H1 (cell line): ENCODE measurements around the gene UROC1. TPM values are rescaled to one million over a fixed set of nuclear protein-coding genes. Genes with fewer than 3 reads are reported as not detected.

Experiments used
- CTCF ChIA-PET: fragments of 300-600 bp; sonication (Branson Sonifier 250); formaldehyde crosslinking; loops from one replicate; lab custom pipeline; 2021; ENCODE audit not compliant: partially characterized antibody; lab: Charles Lee
- POLR2A ChIA-PET: fragments of 300-600 bp; sonication (Branson Sonifier 250); formaldehyde crosslinking; loops from one replicate; lab custom pipeline; 2021; ENCODE audit warnings: inconsistent platforms; ENCODE audit not compliant: partially characterized antibody; lab: Charles Lee
- DNase-seq, 2 experiments: peaks; one replicate each; pipeline versions ENCODE4 v3.0.0 to v3.0.0-alpha.2; 2010 to 2022; ENCODE audit warnings: low spot score in 2 of 2, low read depth in 1 of 2, mixed read lengths in 1 of 2
- FAIRE-seq: peaks from 2 replicates; lab custom pipeline; 2011; peaks lifted over from hg19 to GRCh38; lab: Jason Lieb, UNC
- H2AFZ ChIP-seq: 2 replicates; pipeline ENCODE4 v1.8.1; 2012; ENCODE audit warnings: low read length, inconsistent platforms
- H2AK5ac ChIP-seq: 2 replicates; pipeline ENCODE4 v1.6.1; 2013; ENCODE audit warnings: low read depth, low read length
- H2BK120ac ChIP-seq: replicated peaks from 2 replicates; pipeline ENCODE3; 2013; ENCODE audit warnings: low read depth, low read length, inconsistent platforms
- H2BK12ac ChIP-seq: 2 replicates; pipeline ENCODE4 v1.6.1; 2013; ENCODE audit warnings: low read depth, low read length
- H2BK15ac ChIP-seq: 2 replicates; pipeline ENCODE4 v1.6.1; 2013; ENCODE audit warnings: low read length
- H2BK20ac ChIP-seq: 2 replicates; pipeline ENCODE4 v1.6.1; 2013; ENCODE audit warnings: low read length
- H2BK5ac ChIP-seq: 2 replicates; pipeline ENCODE4 v1.6.1; 2013; ENCODE audit warnings: low read depth, low read length
- H3K14ac ChIP-seq: 2 replicates; pipeline ENCODE4 v1.6.1; 2013; ENCODE audit warnings: inconsistent platforms; ENCODE audit not compliant: insufficient read length
- H3K18ac ChIP-seq: 2 replicates; pipeline ENCODE4 v1.6.1; 2013; ENCODE audit warnings: low read length; ENCODE audit errors: extremely low read depth
- H3K23ac ChIP-seq: 2 replicates; pipeline ENCODE4 v1.6.1; 2013; ENCODE audit warnings: inconsistent platforms; ENCODE audit not compliant: insufficient read length
- H3K23me2 ChIP-seq: 2 replicates; pipeline ENCODE4 v1.6.1; 2013; ENCODE audit warnings: low read depth, low read length
- H3K27ac ChIP-seq: 2 replicates; pipeline ENCODE4 v1.6.1; 2011; ENCODE audit warnings: low read depth, low read length, inconsistent platforms
- H3K27me3 ChIP-seq, 4 experiments: replicated peaks in 1 of 4; 1 replicate in 1 of 4; 2 replicates in 3 of 4; pipeline versions ENCODE4 v1.6.1 to v1.8.1; 2011 to 2013; ENCODE audit warnings: low read length in 3 of 4, mild to moderate bottlenecking in 3 of 4, inconsistent platforms in 2 of 4, mixed read lengths in 2 of 4, moderate library complexity in 1 of 4; ENCODE audit not compliant: control insufficient read depth in 3 of 4, insufficient read depth in 3 of 4; ENCODE audit errors: extremely low read depth in 1 of 4
- H3K36me3 ChIP-seq, 4 experiments: 2 replicates each; pipeline versions ENCODE4 v1.6.1 to v1.8.1; 2011 to 2013; ENCODE audit warnings: mild to moderate bottlenecking in 4 of 4, low read length in 3 of 4, moderate library complexity in 2 of 4, control low read depth in 1 of 4, inconsistent platforms in 1 of 4; ENCODE audit not compliant: insufficient read depth in 4 of 4, control insufficient read depth in 2 of 4
- H3K4ac ChIP-seq: replicated peaks from 2 replicates; pipeline ENCODE3; 2013; ENCODE audit warnings: low read length, low read depth, mixed read lengths, inconsistent platforms; ENCODE audit not compliant: insufficient read length
- H3K4me1 ChIP-seq, 4 experiments: replicated peaks in 1 of 4; 1 replicate in 1 of 4; 2 replicates in 3 of 4; pipeline versions ENCODE4 v1.6.1 to v1.8.1; 2011 to 2013; ENCODE audit warnings: low read length in 3 of 4, inconsistent platforms in 2 of 4, mixed read lengths in 1 of 4; ENCODE audit not compliant: insufficient read depth in 4 of 4, control insufficient read depth in 3 of 4
- H3K4me2 ChIP-seq, 2 experiments: 2 replicates each; pipeline versions ENCODE4 v1.6.1 to v1.8.1; 2011 to 2013; ENCODE audit warnings: low read depth in 2 of 2, low read length in 2 of 2, control low read depth in 1 of 2, inconsistent platforms in 1 of 2, mild to moderate bottlenecking in 1 of 2; ENCODE audit not compliant: insufficient read depth in 1 of 2
- H3K4me3 ChIP-seq, 4 experiments: fragments of 200-600, 300-600 bp in 1 of 4; sonication (generic), shearing (Covaris generic), sonication (Bioruptor Twin) in 1 of 4; 2 replicates each; pipeline versions ENCODE4 v1.5.1 to v1.8.1; 2011 to 2016; ENCODE audit warnings: low read length in 4 of 4, low read depth in 3 of 4, control low read depth in 2 of 4, inconsistent platforms in 2 of 4, mild to moderate bottlenecking in 2 of 4, mixed read lengths in 1 of 4, moderate library complexity in 1 of 4; ENCODE audit not compliant: insufficient read depth in 2 of 4; ENCODE audit errors: extremely low read depth in 1 of 4
- H3K56ac ChIP-seq: replicated peaks from 2 replicates; pipeline ENCODE3; 2013; ENCODE audit warnings: low read depth, mild to moderate bottlenecking, mixed read lengths, low read length, inconsistent platforms; ENCODE audit not compliant: insufficient read length
- H3K79me1 ChIP-seq: 2 replicates; pipeline ENCODE4 v1.6.1; 2013; ENCODE audit warnings: low read depth, low read length, control low read depth
- H3K79me2 ChIP-seq, 2 experiments: 2 replicates each; pipeline versions ENCODE4 v1.6.1 to v1.8.1; 2012 to 2013; ENCODE audit warnings: low read length in 2 of 2, mild to moderate bottlenecking in 2 of 2, inconsistent platforms in 1 of 2; ENCODE audit not compliant: insufficient read depth in 2 of 2, control insufficient read depth in 1 of 2
- H3K9ac ChIP-seq, 4 experiments: replicated peaks in 1 of 4; 1 replicate in 1 of 4; 2 replicates in 3 of 4; pipeline versions ENCODE4 v1.6.1 to v1.8.1; 2011 to 2013; ENCODE audit warnings: low read depth in 3 of 4, low read length in 3 of 4, control low read depth in 2 of 4, mild to moderate bottlenecking in 2 of 4, moderate library complexity in 2 of 4, inconsistent platforms in 1 of 4; ENCODE audit errors: extremely low read depth in 1 of 4
- H3K9me3 ChIP-seq, 2 experiments: 2 replicates each; pipeline versions ENCODE4 v1.6.1 to v1.8.1; 2012 to 2013; ENCODE audit warnings: mild to moderate bottlenecking in 2 of 2, moderate library complexity in 2 of 2, control low read depth in 1 of 2, inconsistent platforms in 1 of 2, low read depth in 1 of 2, low read length in 1 of 2, mixed read lengths in 1 of 2; ENCODE audit not compliant: insufficient read depth in 2 of 2
- H4K20me1 ChIP-seq, 2 experiments: replicated peaks in 1 of 2; 2 replicates each; pipeline versions ENCODE3 to v1.8.1; 2011 to 2013; ENCODE audit warnings: inconsistent platforms in 2 of 2, low read length in 2 of 2, mild to moderate bottlenecking in 1 of 2; ENCODE audit not compliant: insufficient read depth in 2 of 2, control insufficient read depth in 1 of 2
- H4K5ac ChIP-seq: 2 replicates; pipeline ENCODE4 v1.6.1; 2013; ENCODE audit warnings: low read length, low read depth, mixed read lengths, inconsistent platforms; ENCODE audit not compliant: insufficient read length
- H4K8ac ChIP-seq: 2 replicates; pipeline ENCODE4 v1.8.0; 2013; ENCODE audit warnings: mild to moderate bottlenecking, moderate library complexity, low read length, inconsistent platforms; ENCODE audit not compliant: insufficient read depth; ENCODE audit errors: extremely low read depth
- H4K91ac ChIP-seq: replicated peaks from 2 replicates; pipeline ENCODE3; 2013; ENCODE audit warnings: low read length, mixed read lengths, inconsistent platforms; ENCODE audit not compliant: insufficient read length
- ASH2L ChIP-seq: fragments of 200-600, 300-600 bp; sonication (generic); IDR thresholded peaks from one replicate; pipeline ENCODE4 v1.7.1; 2017; ENCODE audit warnings: low read length
- ATF3 ChIP-seq: IDR thresholded peaks from 2 replicates; pipeline ENCODE4 v1.6.1; 2011; ENCODE audit warnings: low read depth, mild to moderate bottlenecking, low read length; ENCODE audit not compliant: insufficient read depth
- CREB1 ChIP-seq: IDR thresholded peaks from 2 replicates; pipeline ENCODE4 v1.6.1; 2012; ENCODE audit warnings: inconsistent platforms
- CTCF ChIP-seq, 3 experiments: IDR thresholded peaks; 1 replicate in 2 of 3; 2 replicates in 1 of 3; pipeline versions ENCODE4 v1.5.1 to v1.6.1; 2011; ENCODE audit warnings: low read length in 3 of 3, mild to moderate bottlenecking in 3 of 3, inconsistent platforms in 2 of 3, low read depth in 1 of 3, moderate library complexity in 1 of 3; ENCODE audit not compliant: insufficient read depth in 1 of 3; ENCODE audit errors: control extremely low read depth in 1 of 3
- EGR1 ChIP-seq: IDR thresholded peaks from 2 replicates; pipeline ENCODE4 v1.6.1; 2011; ENCODE audit warnings: low read depth, low read length, borderline replicate concordance
- FOSL1 ChIP-seq: IDR thresholded peaks from 2 replicates; pipeline ENCODE4 v1.6.1; 2011; ENCODE audit warnings: mild to moderate bottlenecking, low read depth, low read length, moderate library complexity; ENCODE audit not compliant: insufficient read depth
- HDAC2 ChIP-seq, 2 experiments: fragments of 300-600 bp in 1 of 2; sonication (generic) in 1 of 2; IDR thresholded peaks; 2 replicates each; pipeline ENCODE4 v1.6.1; 2011 to 2012; ENCODE audit warnings: low read depth in 2 of 2, low read length in 2 of 2, mild to moderate bottlenecking in 2 of 2, moderate library complexity in 2 of 2, borderline replicate concordance in 1 of 2, inconsistent platforms in 1 of 2
- NRF1 ChIP-seq: IDR thresholded peaks from 2 replicates; pipeline ENCODE4 v1.6.1; 2011; ENCODE audit warnings: mild to moderate bottlenecking, low read depth, low read length, improper control_type of control experiment
- RXRA ChIP-seq: IDR thresholded peaks from 2 replicates; pipeline ENCODE4 v1.6.1; 2011; ENCODE audit warnings: low read depth, mild to moderate bottlenecking, low read length, moderate library complexity; ENCODE audit not compliant: insufficient read depth
- SAP30 ChIP-seq: fragments of 300-600 bp; sonication (generic); IDR thresholded peaks from 2 replicates; pipeline ENCODE4 v1.7.1; 2012; ENCODE audit warnings: low read length, moderate library complexity, mild to moderate bottlenecking, inconsistent platforms; ENCODE audit not compliant: insufficient read depth, insufficient replicate concordance
- WGBS, 2 experiments: shearing (Covaris generic) in 1 of 2; methylation state at CpG; one replicate each; pipeline versions ENCODE4 v1.1.6 to v1.1.7; 2013 to 2015; ENCODE audit warnings: low lambda C conversion rate in 2 of 2, mixed read lengths in 2 of 2, inconsistent platforms in 1 of 2, low coverage in 1 of 2, missing lambda C conversion rate in 1 of 2; ENCODE audit not compliant: insufficient replicate concordance in 2 of 2, insufficient coverage in 1 of 2, insufficient read length in 1 of 2; ENCODE audit errors: extremely low coverage in 1 of 2, missing lambda C conversion rate in 1 of 2; 5-methylcytosine and 5-hydroxymethylcytosine counted together
- polyA plus RNA-seq, 7 experiments: library from polyadenylated mRNA; depleted of rRNA in 3 of 7; stranded (reverse) in 5 of 7; unstranded in 2 of 7; fragments of >200 nt in 5 of 7; fragments of 200-250 nt in 2 of 7; gene quantifications; 1 replicate in 5 of 7; 2 replicates in 1 of 7; 4 replicates in 1 of 7; pipeline versions ENCODE4 v1.2.1 to v1.2.3, GENCODE V29; 2011 to 2013; ENCODE audit warnings: missing spikeins in 2 of 7, mixed read lengths in 2 of 7
- total RNA-seq: library from RNA; stranded (reverse); fragmentation: NEBNext Ultra II Directional; extraction: Animal tissue kit (Norgen Biotek cat#: 25700); gene quantifications from 2 replicates; pipeline ENCODE4 v1.2.1, GENCODE V29; 2021

The UROC1 gene
- total and polyA plus RNA-seq, 2 of the 8 experiments (the other 6 are each of a cell fraction or from before 2014, with no cell fraction given), result 0.03 TPM; not detected in 1

GRCh38 chr3:126540342-126540849, 22.8 kb upstream of the UROC1 start:
- Histone ChIP-seq H3K4ac (no peak overlapping the region), H3K9me3 (no peaks in the 10 kb centered on the region), H3K4me1 (no peaks in the 10 kb centered on the region), H3K23ac (no peak overlapping the region), H3K4me3 (no peak overlapping the region), H2BK15ac (no peak overlapping the region), H2BK20ac (no peak overlapping the region), H4K91ac (no peak overlapping the region), H2BK5ac (no peak overlapping the region), H2AK5ac (peak overlapping the region; percentile 17; the same call in 1 of the 2 replicates), H4K8ac (no peak overlapping the region), H3K23me2 (peaks cover 7% of the 10 kb centered on the region; the same call in 1 of the 2 replicates), H3K18ac (no peak overlapping the region), H3K4me2 (no peak overlapping the region), H2BK120ac (no peak overlapping the region), H3K36me3 (no peaks in the 10 kb centered on the region; a peak in 1 of 8 replicates), H3K9ac (no peak overlapping the region), H3K56ac (no peak overlapping the region), H3K27ac (no peak overlapping the region), H4K5ac (no peak overlapping the region), H3K79me1 (no peaks in the 10 kb centered on the region), H2AFZ (no peak overlapping the region), H2BK12ac (no peak overlapping the region), H4K20me1 (peaks cover 0 to 5% of the 10 kb centered on the region in 2 experiments), H3K27me3 (peaks cover 0 to 5% (median 2%) of the 10 kb centered on the region in 4 experiments; a peak in 1 of 7 replicates), H3K79me2 (no peaks in the 10 kb centered on the region), H3K14ac (no peak overlapping the region)
- FAIRE-seq (no peak), DNase-seq (no peak)
- POLR2A ChIA-PET, result no interaction called here
- CTCF ChIA-PET, result no interaction called here
- WGBS, 2 experiments, result 84% methylated on average over 9 of the region's 9 CpGs; no CpG with 5 or more reads in 1 of the 2 experiments
- TF ChIP-seq SAP30, result no peak
- TF ChIP-seq CREB1, result no peak
- TF ChIP-seq ATF3, result no peak
- TF ChIP-seq CTCF (IDR thresholded peaks at IDR 0.05; ENCODE audit: control extremely low read depth in 1 of 3, insufficient read depth in 1 of 3, low read depth in 1 of 3, low read length in 3 of 3), result no peak
- TF ChIP-seq RXRA, result no peak
- TF ChIP-seq NRF1, result no peak
- no peak for TF ChIP-seq EGR1
- TF ChIP-seq FOSL1, result no peak
- no peak for TF ChIP-seq ASH2L
- TF ChIP-seq HDAC2 (IDR thresholded peaks at IDR 0.05; ENCODE audit: borderline replicate concordance in 1 of 2, low read depth in 2 of 2, low read length in 2 of 2), result no peak
